K562 (cell line): ENCODE results near the gene PGGHG. TPM values are rescaled to one million over a fixed set of nuclear protein-coding genes. Genes with fewer than 3 reads are reported as not detected.

Source experiments
- CHAMP1 ChIP-seq: fragments of 450-650 bp; IDR thresholded peaks from 2 replicates; pipeline ENCODE4 v1.6.1; 2016; ENCODE audit warnings: mild to moderate bottlenecking
- EP400 ChIP-seq: fragments of 450-650 bp; IDR thresholded peaks from 2 replicates; pipeline ENCODE4 v1.6.1; 2017; ENCODE audit warnings: antibody characterized with exemption, mild to moderate bottlenecking, moderate library complexity
- ETS1 ChIP-seq: conservative IDR thresholded peaks from 2 replicates; pipeline ENCODE4 v1.6.1; 2011; ENCODE audit warnings: low read depth, mild to moderate bottlenecking, low read length; ENCODE audit not compliant: control insufficient read depth
- FIP1L1 ChIP-seq: fragments of 200-400 bp; formaldehyde crosslinking; IDR thresholded peaks from 2 replicates; pipeline ENCODE4 v1.6.1; 2018; ENCODE audit warnings: mild to moderate bottlenecking, low read depth, low read length; ENCODE audit not compliant: poor library complexity, severe bottlenecking
- ID3 ChIP-seq, 2 experiments: fragments of 250-450 bp in 1 of 2; fragments of 450-650 bp in 1 of 2; sonication (Bioruptor Pico) in 1 of 2; IDR thresholded peaks; 2 replicates each; pipeline versions ENCODE4 v1.6.1 to v1.8.0; 2016 to 2021; ENCODE audit warnings: mild to moderate bottlenecking in 2 of 2, moderate library complexity in 2 of 2, missing compliant biosample characterization in 1 of 2, missing genetic modification characterization in 1 of 2
- MGA ChIP-seq: fragments of 450-650 bp; IDR thresholded peaks from 2 replicates; pipeline ENCODE4 v1.6.1; 2016; ENCODE audit warnings: mild to moderate bottlenecking, moderate library complexity
- NR2C2 ChIP-seq, 2 experiments: fragments of 200-800 bp in 1 of 2; sonication (Bioruptor generic) in 1 of 2; sonication (generic) in 1 of 2; formaldehyde crosslinking in 1 of 2; IDR thresholded peaks; 2 replicates each; pipeline versions ENCODE4 v1.6.1 to v1.8.0; 2016 to 2022; ENCODE audit warnings: mild to moderate bottlenecking in 1 of 2, missing compliant biosample characterization in 1 of 2, missing genetic modification characterization in 1 of 2, missing genetic modification reagents in 1 of 2
- PHTF2 ChIP-seq: fragments of 250-450 bp; sonication (Bioruptor Pico); IDR thresholded peaks from 2 replicates; pipeline ENCODE4 v1.5.0; 2021; ENCODE audit warnings: mild to moderate bottlenecking
- SREBF1 ChIP-seq: fragments of 150-350 bp; IDR thresholded peaks from 2 replicates; pipeline ENCODE4 v1.6.1; 2014; ENCODE audit warnings: antibody characterized with exemption, low read depth, low read length, borderline replicate concordance
- TARDBP ChIP-seq: fragments of 450-650 bp; IDR thresholded peaks from 2 replicates; pipeline ENCODE4 v1.6.1; 2016
- polyA plus RNA-seq, 8 experiments: library from polyadenylated mRNA; depleted of rRNA in 4 of 8; stranded (reverse) in 5 of 8; unstranded in 3 of 8; fragments of >200 nt; fragmentation: Nextera tagmentation in 2 of 8; fragmentation: Illumina TruSeq in 1 of 8; extraction: Ambion mirVana in 2 of 8; extraction: Trizol in 1 of 8; gene quantifications; 2 replicates each; pipeline versions ENCODE4 v1.2.1 to v1.2.3, GENCODE V29; 2011 to 2014; ENCODE audit warnings: inconsistent platforms in 1 of 8, missing spikeins in 1 of 8
- total RNA-seq, 7 experiments: library from RNA; depleted of rRNA in 6 of 7; stranded (reverse); fragments of >200 nt in 6 of 7; fragmentation: Illumina TruSeq in 2 of 7; extraction: Trizol in 2 of 7; gene quantifications; 2 replicates each; pipeline versions ENCODE4 v1.2.1 to v1.2.3, GENCODE V29; 2011 to 2021; ENCODE audit warnings: low replicate concordance in 1 of 7

PGGHG gene
- total and polyA plus RNA-seq, 9 of the 15 experiments (the other 6 are each of a cell fraction or from before 2014, with no cell fraction given): 0.38 to 85.1 (median 18.1) TPM

- TF ChIP-seq NR2C2 (CRISPR knock-in tag; IDR thresholded peaks at IDR 0.05) (no peak), NR2C2 (tag; IDR thresholded peaks at IDR 0.05) (no peak), PHTF2 (no peak), SREBF1 (no peak), EP400 (no peak), ETS1 (no peak), FIP1L1 (no peak), CHAMP1 (no peak), TARDBP (0 out of 2 replicates have a peak, but pooled peaks have one; percentile 22), MGA (peak; percentile 76; the same call in 1 of the 2 replicates), ID3 (CRISPR knock-in tag; IDR thresholded peaks at IDR 0.05) (no peak), ID3 (tag; IDR thresholded peaks at IDR 0.05) (no peak)
These were observed 21.4 kb upstream of the PGGHG start (continued) for GRCh38 chr11:267491-267994.
